Measurements from ENCODE around the gene KRTAP10-5.

DNA sequence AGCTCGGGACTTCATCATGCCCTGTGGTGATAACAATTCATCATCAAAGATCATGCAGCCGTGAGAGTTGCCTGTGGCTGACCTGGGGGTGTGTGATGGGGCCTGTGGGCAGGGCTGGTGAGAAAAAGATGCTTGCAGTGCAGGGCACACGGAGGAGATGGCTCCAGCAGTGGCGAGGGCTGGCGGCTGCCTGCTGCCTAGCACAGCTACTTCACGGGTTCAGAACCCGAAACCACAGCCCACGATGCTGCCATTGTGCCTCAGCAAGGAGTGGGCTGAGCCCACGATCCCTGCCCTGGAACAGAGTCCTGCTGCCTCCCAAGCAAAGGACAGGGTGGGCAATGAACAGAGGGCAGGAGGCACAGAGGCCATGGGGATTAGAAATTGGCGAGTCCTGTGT lies 45.9 kb upstream of the KRTAP10-5 start:
- TF ChIP-seq JUN (IDR thresholded peaks at IDR 0.05; ENCODE audit: borderline replicate concordance, low read depth, low read length), result no peak
- no peak for TF ChIP-seq JUN (CRISPR knock-in tag; IDR thresholded peaks at IDR 0.05; ENCODE audit: borderline replicate concordance)
- no peak for TF ChIP-seq GABPA (tag; conservative IDR thresholded peaks at IDR 0.05; ENCODE audit: low read depth)
- no peak for TF ChIP-seq RFX5 (IDR thresholded peaks at IDR 0.05; ENCODE audit: low read depth, low read length)
- no peak for TF ChIP-seq HOMEZ (CRISPR knock-in tag; IDR thresholded peaks at IDR 0.05)
- TF ChIP-seq, protein P1, sequence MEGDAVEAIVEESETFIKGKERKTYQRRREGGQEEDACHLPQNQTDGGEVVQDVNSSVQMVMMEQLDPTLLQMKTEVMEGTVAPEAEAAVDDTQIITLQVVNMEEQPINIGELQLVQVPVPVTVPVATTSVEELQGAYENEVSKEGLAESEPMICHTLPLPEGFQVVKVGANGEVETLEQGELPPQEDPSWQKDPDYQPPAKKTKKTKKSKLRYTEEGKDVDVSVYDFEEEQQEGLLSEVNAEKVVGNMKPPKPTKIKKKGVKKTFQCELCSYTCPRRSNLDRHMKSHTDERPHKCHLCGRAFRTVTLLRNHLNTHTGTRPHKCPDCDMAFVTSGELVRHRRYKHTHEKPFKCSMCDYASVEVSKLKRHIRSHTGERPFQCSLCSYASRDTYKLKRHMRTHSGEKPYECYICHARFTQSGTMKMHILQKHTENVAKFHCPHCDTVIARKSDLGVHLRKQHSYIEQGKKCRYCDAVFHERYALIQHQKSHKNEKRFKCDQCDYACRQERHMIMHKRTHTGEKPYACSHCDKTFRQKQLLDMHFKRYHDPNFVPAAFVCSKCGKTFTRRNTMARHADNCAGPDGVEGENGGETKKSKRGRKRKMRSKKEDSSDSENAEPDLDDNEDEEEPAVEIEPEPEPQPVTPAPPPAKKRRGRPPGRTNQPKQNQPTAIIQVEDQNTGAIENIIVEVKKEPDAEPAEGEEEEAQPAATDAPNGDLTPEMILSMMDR (IDR thresholded peaks at IDR 0.05 in 2 of 3, conservative IDR thresholded peaks at IDR 0.05 in 1 of 3; ENCODE audit: insufficient read depth in 2 of 3, low read depth in 1 of 3, low read length in 3 of 3), result no peak
- no peak for TF ChIP-seq PTBP1 (IDR thresholded peaks at IDR 0.05; ENCODE audit: low read depth, low read length)
- TF ChIP-seq NRF1 (conservative IDR thresholded peaks at IDR 0.05 in 1 of 2, IDR thresholded peaks at IDR 0.05 in 1 of 2), result no peak
